Body of pancreas (tissue), 4 donors: Measurements from ENCODE around the gene SETD9. TPM values are rescaled to one million over a fixed set of nuclear protein-coding genes. Genes with fewer than 3 reads are reported as not detected.

Experiments used
- ATAC-seq: fragments of 150-250 bp; one replicate; pipeline ENCODE4 v1.9.1; 2016
- DNase-seq, 4 donors: peaks; one replicate each; pipeline ENCODE4 v3.0.0-alpha.2; 2019
- H3K27ac ChIP-seq, 4 donors: fragments of 200-600 bp; sonication (generic); 1 replicate in 3 of 4; 2 replicates in 1 of 4; pipeline versions ENCODE4 v1.5.1 to v1.6.1; 2016 to 2019; ENCODE audit warnings: mild to moderate bottlenecking in 1 of 4, mixed read lengths in 1 of 4, moderate library complexity in 1 of 4
- H3K27me3 ChIP-seq, 2 donors: fragments of 200-600 bp; sonication (generic); one replicate each; pipeline ENCODE4 v1.6.0; 2016; ENCODE audit warnings: mild to moderate bottlenecking in 1 of 2
- H3K36me3 ChIP-seq, 2 donors: fragments of 200-600 bp; sonication (generic); replicated peaks in 1 of 2; 2 replicates each; pipeline ENCODE4 v1.5.1; 2016; ENCODE audit warnings: low read depth in 2 of 2; ENCODE audit not compliant: insufficient read depth in 1 of 2
- H3K4me1 ChIP-seq: fragments of 200-600 bp; sonication (generic); one replicate; pipeline ENCODE4 v1.6.0; 2016
- H3K4me3 ChIP-seq, 2 donors: fragments of 200-600 bp; sonication (generic); 1 replicate in 1 of 2; 2 replicates in 1 of 2; pipeline ENCODE4 v1.5.1; 2016 to 2019
- H3K9me3 ChIP-seq, 3 donors: fragments of 200-600 bp; sonication (generic); 1 replicate in 2 of 3; 2 replicates in 1 of 3; pipeline ENCODE4 v1.5.1; 2016
- CTCF ChIP-seq, 7 experiments: fragments of 450-650 bp in 4 of 7; fragments of 200-600 bp in 3 of 7; sonication (generic) in 3 of 7; IDR thresholded peaks; one replicate each; pipeline ENCODE4 v1.5.1; 2016 to 2019; ENCODE audit warnings: antibody characterized with exemption in 7 of 7
- POLR2A ChIP-seq, 3 donors: fragments of 450-650 bp; IDR thresholded peaks; one replicate each; pipeline ENCODE4 v1.6.1; 2016; ENCODE audit warnings: antibody characterized with exemption in 3 of 3, mild to moderate bottlenecking in 2 of 3
- WGBS, 2 donors: methylation state at CpG; one replicate each; pipeline ENCODE4 v1.1.5; 2017; 5-methylcytosine and 5-hydroxymethylcytosine counted together
- intact Hi-C: fragments of 100-400 bp; cut with DNase I; formaldehyde crosslinking; loops from one replicate; pipeline ENCODE4 v1.15.1; 2023
- total RNA-seq, 2 donors: library from RNA; depleted of rRNA; stranded (reverse); fragments of >200 nt; gene quantifications; one replicate each; pipeline ENCODE4 v1.1.0, GENCODE V29; 2016

The SETD9 gene
- total RNA-seq, 2 donors from 2014 or later: 4.6 to 10.1 TPM

GRCh38 chr5:56947052-56947451 lies 37.7 kb downstream of the SETD9 start:
- TF ChIP-seq CTCF (IDR thresholded peaks at IDR 0.05) (no peak), POLR2A (IDR thresholded peaks at IDR 0.05) (no peak)
- intact Hi-C loops: no loop called here
- H3K4me1 ChIP-seq: peaks cover 12% of the 10 kb centered on the region
- H3K36me3 ChIP-seq: peaks cover 3 to 7% of the 10 kb centered on the region in 2 donors
- ATAC-seq (no peak), DNase-seq (no peak)
- H3K9me3 ChIP-seq: no peaks in the 10 kb centered on the region
- no peak overlapping the region for H3K4me3 ChIP-seq
- no peak overlapping the region for H3K27ac ChIP-seq
- H3K27me3 ChIP-seq: no peaks in the 10 kb centered on the region

GRCh38 chr5:56950626-56951125 lies 41.3 kb downstream of the SETD9 start:
- Histone ChIP-seq H3K4me1 (peaks cover 12% of the 10 kb centered on the region), H3K36me3 (peaks cover 0 to 4% of the 10 kb centered on the region in 2 donors), H3K9me3 (no peaks in the 10 kb centered on the region), H3K4me3 (peak overlapping the region; percentile 64 to 79), H3K27ac (peak overlapping the region in 3 of 4 donors; percentile 79 to 85 (median 81)), H3K27me3 (no peaks in the 10 kb centered on the region)
- intact Hi-C loops: no loop called here
- DNase-seq (peak; percentile 50 to 66 (median 58)), ATAC-seq (peak; percentile 22)
- 0 to 1% methylated on average over 33 of the region's 33 CpGs for WGBS, 2 donors
- no peak for TF ChIP-seq CTCF (IDR thresholded peaks at IDR 0.05)
- peak in 1 of 3 donors; percentile 15 for TF ChIP-seq POLR2A (IDR thresholded peaks at IDR 0.05)

GRCh38 chr5:56951126-56951945 lies 41.9 kb downstream of the SETD9 start:
- H3K9me3 ChIP-seq: no peaks in the 10 kb centered on the region
- no peak for TF ChIP-seq CTCF (IDR thresholded peaks at IDR 0.05)
- no peak for TF ChIP-seq POLR2A (IDR thresholded peaks at IDR 0.05)
- H3K27ac ChIP-seq: peak overlapping the region; percentile 66 to 85 (median 80)
- ATAC-seq (peak; percentile 65), DNase-seq (peak; percentile 7 to 35 (median 16))
- no peaks in the 10 kb centered on the region for H3K27me3 ChIP-seq
- H3K36me3 ChIP-seq: no peaks in the 10 kb centered on the region
- H3K4me1 ChIP-seq: peaks cover 12% of the 10 kb centered on the region
- 0 to 1% methylated on average over 4 to 77 of the region's 85 CpGs for WGBS, 2 donors
- peak overlapping the region; percentile 64 to 79 for H3K4me3 ChIP-seq
- intact Hi-C loops: no loop called here

- DNase-seq (peak; percentile 79 to 84 (median 80)), ATAC-seq (peak; percentile 98)
- Histone ChIP-seq H3K4me1 (peaks cover 12% of the 10 kb centered on the region), H3K9me3 (no peaks in the 10 kb centered on the region), H3K27me3 (no peaks in the 10 kb centered on the region), H3K36me3 (no peaks in the 10 kb centered on the region), H3K27ac (peak within 1 kb of the TSS; percentile 66 to 85 (median 80)), H3K4me3 (peak within 1 kb of the TSS; percentile 64 to 79)
- intact Hi-C loops: no loop called here
- WGBS, 2 donors: 0 to 1% methylated on average over 3 to 53 of the region's 89 CpGs
- TF ChIP-seq POLR2A (IDR thresholded peaks at IDR 0.05) (peak; percentile 13 to 29 (median 19)), CTCF (IDR thresholded peaks at IDR 0.05) (no peak)
Measured at GRCh38 chr5:56951946-56952691, 42.7 kb downstream of the SETD9 start, which contains the start of gene MIER3. MIER3 (minus strand) TSS chr5:56952123; CDS start chr5:56952102, 21 bp downstream.
